Measurements from ENCODE around the gene SEMA5B.
A peak's percentile ranks its signal among the peaks of the same experiment; 100 is the strongest.

Gene SEMA5B

GRCh38 chr3:122994954-122995353 is 32.6 kb downstream of the SEMA5B start:
- Histone ChIP-seq H3K9me3 (ENCODE audit: control insufficient read depth, insufficient read depth, low read depth, low read length) (no peaks in the 10 kb centered on the region), H3K36me3 (ENCODE audit: control insufficient read depth in 2 of 2, insufficient read depth in 1 of 2, low read length in 2 of 2) (no peaks in the 10 kb centered on the region), H3K4me1 (ENCODE audit: control insufficient read depth, insufficient read depth, low read length) (no peaks in the 10 kb centered on the region), H3K4me3 (ENCODE audit: low read depth, low read length) (no peak overlapping the region), H3K27ac (ENCODE audit: extremely low read depth, low read depth, low read length) (no peak overlapping the region)
- CTCF ChIA-PET: interaction anchor here (1.8 kb wide), 1 partner anchor 52 kb away, joined by 7 read pairs; no protein-coding TSS in a partner anchor
- POLR2A ChIA-PET: no interaction called here
- no peak for TF ChIP-seq ZNF670 (tag by site-specific recombination; IDR thresholded peaks at IDR 0.05; ENCODE audit: low read depth)
- TF ChIP-seq, protein P1, sequence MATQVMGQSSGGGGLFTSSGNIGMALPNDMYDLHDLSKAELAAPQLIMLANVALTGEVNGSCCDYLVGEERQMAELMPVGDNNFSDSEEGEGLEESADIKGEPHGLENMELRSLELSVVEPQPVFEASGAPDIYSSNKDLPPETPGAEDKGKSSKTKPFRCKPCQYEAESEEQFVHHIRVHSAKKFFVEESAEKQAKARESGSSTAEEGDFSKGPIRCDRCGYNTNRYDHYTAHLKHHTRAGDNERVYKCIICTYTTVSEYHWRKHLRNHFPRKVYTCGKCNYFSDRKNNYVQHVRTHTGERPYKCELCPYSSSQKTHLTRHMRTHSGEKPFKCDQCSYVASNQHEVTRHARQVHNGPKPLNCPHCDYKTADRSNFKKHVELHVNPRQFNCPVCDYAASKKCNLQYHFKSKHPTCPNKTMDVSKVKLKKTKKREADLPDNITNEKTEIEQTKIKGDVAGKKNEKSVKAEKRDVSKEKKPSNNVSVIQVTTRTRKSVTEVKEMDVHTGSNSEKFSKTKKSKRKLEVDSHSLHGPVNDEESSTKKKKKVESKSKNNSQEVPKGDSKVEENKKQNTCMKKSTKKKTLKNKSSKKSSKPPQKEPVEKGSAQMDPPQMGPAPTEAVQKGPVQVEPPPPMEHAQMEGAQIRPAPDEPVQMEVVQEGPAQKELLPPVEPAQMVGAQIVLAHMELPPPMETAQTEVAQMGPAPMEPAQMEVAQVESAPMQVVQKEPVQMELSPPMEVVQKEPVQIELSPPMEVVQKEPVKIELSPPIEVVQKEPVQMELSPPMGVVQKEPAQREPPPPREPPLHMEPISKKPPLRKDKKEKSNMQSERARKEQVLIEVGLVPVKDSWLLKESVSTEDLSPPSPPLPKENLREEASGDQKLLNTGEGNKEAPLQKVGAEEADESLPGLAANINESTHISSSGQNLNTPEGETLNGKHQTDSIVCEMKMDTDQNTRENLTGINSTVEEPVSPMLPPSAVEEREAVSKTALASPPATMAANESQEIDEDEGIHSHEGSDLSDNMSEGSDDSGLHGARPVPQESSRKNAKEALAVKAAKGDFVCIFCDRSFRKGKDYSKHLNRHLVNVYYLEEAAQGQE (tag by site-specific recombination; IDR thresholded peaks at IDR 0.05): peak; percentile 68; the same call in 1 of the 2 replicates

- Histone ChIP-seq H3K4me3 (ENCODE audit: low read depth, low read length) (no peak overlapping the region), H3K36me3 (ENCODE audit: control insufficient read depth in 2 of 2, insufficient read depth in 1 of 2, low read length in 2 of 2) (no peaks in the 10 kb centered on the region), H3K27ac (ENCODE audit: extremely low read depth, low read depth, low read length) (no peak overlapping the region), H3K4me1 (ENCODE audit: control insufficient read depth, insufficient read depth, low read length) (no peaks in the 10 kb centered on the region), H3K9me3 (ENCODE audit: control insufficient read depth, insufficient read depth, low read depth, low read length) (no peaks in the 10 kb centered on the region)
- ChIA-PET POLR2A (no interaction called here), CTCF (no interaction called here)
- TF ChIP-seq EGR2 (tag by site-specific recombination; IDR thresholded peaks at IDR 0.05; ENCODE audit: low read depth) (peak; percentile 20; the same call in 1 of the 2 replicates), ZNF600 (tag by site-specific recombination; IDR thresholded peaks at IDR 0.05) (0 out of 2 replicates have a peak, but pooled peaks have one; percentile 13)
- TF ChIP-seq, protein P2, sequence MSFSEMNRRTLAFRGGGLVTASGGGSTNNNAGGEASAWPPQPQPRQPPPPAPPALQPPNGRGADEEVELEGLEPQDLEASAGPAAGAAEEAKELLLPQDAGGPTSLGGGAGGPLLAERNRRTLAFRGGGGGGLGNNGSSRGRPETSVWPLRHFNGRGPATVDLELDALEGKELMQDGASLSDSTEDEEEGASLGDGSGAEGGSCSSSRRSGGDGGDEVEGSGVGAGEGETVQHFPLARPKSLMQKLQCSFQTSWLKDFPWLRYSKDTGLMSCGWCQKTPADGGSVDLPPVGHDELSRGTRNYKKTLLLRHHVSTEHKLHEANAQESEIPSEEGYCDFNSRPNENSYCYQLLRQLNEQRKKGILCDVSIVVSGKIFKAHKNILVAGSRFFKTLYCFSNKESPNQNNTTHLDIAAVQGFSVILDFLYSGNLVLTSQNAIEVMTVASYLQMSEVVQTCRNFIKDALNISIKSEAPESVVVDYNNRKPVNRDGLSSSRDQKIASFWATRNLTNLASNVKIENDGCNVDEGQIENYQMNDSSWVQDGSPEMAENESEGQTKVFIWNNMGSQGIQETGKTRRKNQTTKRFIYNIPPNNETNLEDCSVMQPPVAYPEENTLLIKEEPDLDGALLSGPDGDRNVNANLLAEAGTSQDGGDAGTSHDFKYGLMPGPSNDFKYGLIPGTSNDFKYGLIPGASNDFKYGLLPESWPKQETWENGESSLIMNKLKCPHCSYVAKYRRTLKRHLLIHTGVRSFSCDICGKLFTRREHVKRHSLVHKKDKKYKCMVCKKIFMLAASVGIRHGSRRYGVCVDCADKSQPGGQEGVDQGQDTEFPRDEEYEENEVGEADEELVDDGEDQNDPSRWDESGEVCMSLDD (tag by site-specific recombination; IDR thresholded peaks at IDR 0.05): no peak
These were observed 34.2 kb downstream of the SEMA5B start for GRCh38 chr3:122993124-122993978.

GRCh38 chr3:122992676-122993075 is 34.9 kb downstream of the SEMA5B start:
- ChIA-PET POLR2A (no interaction called here), CTCF (no interaction called here)
- TF ChIP-seq ZBTB49 (tag by site-specific recombination; IDR thresholded peaks at IDR 0.05; ENCODE audit: low read depth): no peak
- no peak for TF ChIP-seq ZNF169 (tag by site-specific recombination; IDR thresholded peaks at IDR 0.05)
- TF ChIP-seq HOXD13 (CRISPR knock-in tag; IDR thresholded peaks at IDR 0.05; ENCODE audit: borderline replicate concordance): no peak
- no peak for TF ChIP-seq ZBTB48 (tag by site-specific recombination; IDR thresholded peaks at IDR 0.05)
- TF ChIP-seq, protein P3, sequence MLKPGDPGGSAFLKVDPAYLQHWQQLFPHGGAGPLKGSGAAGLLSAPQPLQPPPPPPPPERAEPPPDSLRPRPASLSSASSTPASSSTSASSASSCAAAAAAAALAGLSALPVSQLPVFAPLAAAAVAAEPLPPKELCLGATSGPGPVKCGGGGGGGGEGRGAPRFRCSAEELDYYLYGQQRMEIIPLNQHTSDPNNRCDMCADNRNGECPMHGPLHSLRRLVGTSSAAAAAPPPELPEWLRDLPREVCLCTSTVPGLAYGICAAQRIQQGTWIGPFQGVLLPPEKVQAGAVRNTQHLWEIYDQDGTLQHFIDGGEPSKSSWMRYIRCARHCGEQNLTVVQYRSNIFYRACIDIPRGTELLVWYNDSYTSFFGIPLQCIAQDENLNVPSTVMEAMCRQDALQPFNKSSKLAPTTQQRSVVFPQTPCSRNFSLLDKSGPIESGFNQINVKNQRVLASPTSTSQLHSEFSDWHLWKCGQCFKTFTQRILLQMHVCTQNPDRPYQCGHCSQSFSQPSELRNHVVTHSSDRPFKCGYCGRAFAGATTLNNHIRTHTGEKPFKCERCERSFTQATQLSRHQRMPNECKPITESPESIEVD (tag by site-specific recombination; IDR thresholded peaks at IDR 0.05): no peak
- no peak for TF ChIP-seq ZNF426 (tag by site-specific recombination; IDR thresholded peaks at IDR 0.05)
- no peak for TF ChIP-seq ZFP37 (tag by site-specific recombination; IDR thresholded peaks at IDR 0.05)
- TF ChIP-seq ZNF394 (tag by site-specific recombination; IDR thresholded peaks at IDR 0.05; ENCODE audit: borderline replicate concordance): no peak
- no peak for TF ChIP-seq ZNF26 (tag by site-specific recombination; IDR thresholded peaks at IDR 0.05)
- no peak for TF ChIP-seq KLF9 (tag by site-specific recombination; IDR thresholded peaks at IDR 0.05; ENCODE audit: low read depth)
- TF ChIP-seq YY2 (tag by site-specific recombination; IDR thresholded peaks at IDR 0.05): no peak
- no peak for TF ChIP-seq ZXDB (tag by site-specific recombination; IDR thresholded peaks at IDR 0.05)
- Histone ChIP-seq H3K4me1 (ENCODE audit: control insufficient read depth, insufficient read depth, low read length) (peaks cover 4% of the 10 kb centered on the region), H3K9me3 (ENCODE audit: control insufficient read depth, insufficient read depth, low read depth, low read length) (no peaks in the 10 kb centered on the region), H3K27ac (ENCODE audit: extremely low read depth, low read depth, low read length) (no peak overlapping the region), H3K36me3 (ENCODE audit: control insufficient read depth in 2 of 2, insufficient read depth in 1 of 2, low read length in 2 of 2) (no peaks in the 10 kb centered on the region), H3K4me3 (ENCODE audit: low read depth, low read length) (no peak overlapping the region)

Measured in HEK293 (cell line).